AML-193 (cell line): ENCODE measurements around the gene IL15RA.
"Not testable (repeated sequence)": the region's sequence is repeated elsewhere in the genome, so short reads cannot be mapped to it uniquely, and the experiment has no call there.

Experiments used
- DNase-seq, 2 experiments: peaks; one replicate each; lab custom pipeline; 2025; lab: John Stamatoyannopoulos, UW

Gene IL15RA

DNA sequence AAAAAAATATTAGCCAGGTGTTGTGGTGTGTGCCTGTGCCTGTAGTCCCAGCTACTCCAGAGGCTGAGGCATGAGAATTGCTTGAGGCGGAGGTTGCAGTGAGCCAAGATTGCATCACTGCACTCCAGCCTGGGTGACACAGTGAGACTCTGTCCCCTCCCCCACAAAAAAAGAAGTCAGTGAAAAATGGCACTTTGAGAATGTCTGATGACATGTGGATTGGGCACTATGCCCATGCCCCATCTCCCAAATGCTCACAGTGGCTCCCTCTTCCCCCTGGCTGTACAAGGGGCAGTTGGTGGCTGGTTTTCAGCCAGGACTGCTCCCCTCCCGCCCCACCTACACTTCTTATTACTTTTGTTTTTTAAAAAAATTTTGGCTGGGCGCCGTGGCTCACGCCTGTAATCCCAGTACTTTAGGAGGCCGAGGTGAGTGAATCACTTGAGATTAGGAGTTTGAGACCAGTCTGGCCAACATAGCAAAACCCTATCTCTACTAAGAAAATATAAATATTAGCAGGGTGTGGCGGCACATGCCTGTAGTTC is 26.1 kb downstream of the IL15RA start:
- peak; percentile 55 to 66 for DNase-seq

DNA sequence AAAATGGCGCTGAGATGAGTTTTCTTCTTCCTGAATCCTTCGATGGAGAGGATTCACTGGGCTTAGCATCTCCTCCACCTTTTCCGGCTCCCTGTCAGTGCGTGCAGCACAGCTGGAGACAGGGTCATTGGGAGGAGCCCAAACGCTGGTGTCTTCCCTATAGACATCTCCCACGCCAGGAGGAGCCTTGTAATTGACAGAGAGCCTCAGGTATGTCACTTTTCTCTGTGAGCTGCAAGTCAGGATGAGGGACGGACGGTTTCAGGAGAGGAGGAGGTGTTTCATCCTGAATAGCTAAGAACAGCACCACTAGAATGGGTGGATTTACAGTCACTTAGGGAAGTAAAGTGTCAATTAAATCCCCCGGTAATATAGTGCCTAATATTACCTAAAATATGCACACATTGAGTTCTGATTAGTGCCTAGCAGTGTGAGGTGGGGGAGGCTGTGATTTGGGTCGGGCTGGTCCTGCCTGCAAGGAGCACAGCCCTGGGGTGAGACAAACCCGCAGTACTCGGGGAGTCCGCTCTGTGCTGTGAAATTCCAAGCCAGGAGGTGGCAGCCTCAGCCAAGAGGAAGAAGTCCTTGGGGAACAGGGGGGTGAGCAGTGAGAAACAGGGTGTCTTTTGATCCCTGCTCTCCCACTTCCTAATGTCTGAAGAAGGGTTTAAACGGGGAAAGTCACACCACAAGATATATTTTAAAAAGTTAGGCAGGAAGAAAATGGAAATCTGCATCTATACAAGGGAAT is 28.2 kb downstream of the IL15RA start:
- DNase-seq = peak; percentile 15 to 22

DNA sequence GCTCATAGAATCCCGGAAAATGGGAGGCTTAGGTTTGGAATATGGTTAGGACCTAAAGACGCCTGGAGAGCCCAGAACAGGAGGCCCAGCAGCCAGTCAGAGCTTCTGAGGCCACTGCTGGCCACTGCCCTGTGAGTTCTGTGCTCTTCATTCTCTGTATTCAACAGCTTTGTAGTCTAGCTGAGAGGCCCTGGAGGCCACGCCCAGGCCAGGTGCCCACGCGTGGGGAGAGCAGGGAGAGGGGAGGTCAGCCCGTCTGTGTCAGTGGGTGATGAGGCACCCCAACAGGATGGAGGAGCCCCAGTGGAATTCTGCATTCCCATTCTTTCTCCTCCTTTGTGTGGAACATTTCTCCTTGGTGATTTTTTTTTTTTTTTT is 29.1 kb downstream of the IL15RA start:
- no peak for DNase-seq

DNA sequence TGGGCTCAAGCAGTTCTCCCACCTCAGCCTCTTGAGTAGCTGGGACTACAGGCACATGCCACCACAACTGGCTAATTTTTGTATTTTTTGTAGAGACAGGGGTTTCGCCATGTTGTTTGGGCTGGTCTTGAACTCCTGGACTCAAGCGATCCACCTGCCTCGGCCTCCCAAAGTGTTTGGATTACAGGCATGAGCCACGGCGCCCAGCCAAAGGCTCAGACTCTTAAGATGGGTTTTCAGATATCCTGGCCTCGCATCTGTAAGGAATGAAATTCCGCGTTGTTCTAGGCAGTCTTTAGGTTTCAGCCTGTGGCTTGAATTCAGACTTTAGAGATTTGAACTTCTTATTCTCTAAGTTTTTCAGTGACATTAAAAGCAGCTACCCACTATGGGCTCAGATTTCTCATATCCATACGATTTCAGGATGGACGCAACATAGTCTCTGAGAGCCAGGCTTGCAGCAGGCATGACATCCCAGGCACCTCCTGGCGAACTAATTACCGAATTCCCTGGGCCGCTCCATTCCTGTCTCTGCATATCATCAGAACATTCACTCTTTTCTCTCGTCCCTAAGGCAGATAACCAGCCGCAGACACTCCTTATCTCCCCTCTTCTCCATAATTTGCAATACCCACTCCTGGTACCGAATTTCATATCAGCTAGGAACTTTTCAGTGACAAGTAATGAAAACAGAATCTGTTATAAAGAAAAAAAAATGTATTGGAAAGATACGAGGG is 29.7 kb downstream of the IL15RA start:
- no peak for DNase-seq

DNA sequence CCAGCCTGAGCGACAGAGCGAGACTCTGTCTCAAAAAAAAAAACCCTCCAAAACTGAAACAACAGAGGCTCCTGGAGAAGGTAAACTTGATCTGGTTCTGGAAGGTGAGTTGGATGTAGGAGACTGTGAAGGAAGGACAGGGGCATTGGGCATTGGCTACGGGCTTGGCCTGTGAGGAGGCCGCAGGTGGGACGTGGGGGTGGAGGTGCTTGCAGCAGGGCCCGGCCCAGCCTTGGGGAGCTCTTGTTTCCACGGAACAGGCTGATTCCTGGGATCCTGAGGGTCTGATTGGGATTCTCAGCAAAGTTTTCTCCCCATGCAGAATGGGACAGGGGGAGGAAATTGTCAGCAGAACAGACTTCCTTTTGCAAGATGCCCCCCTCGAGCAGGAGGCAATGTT is 30.6 kb downstream of the IL15RA start:
- no peak for DNase-seq

DNA sequence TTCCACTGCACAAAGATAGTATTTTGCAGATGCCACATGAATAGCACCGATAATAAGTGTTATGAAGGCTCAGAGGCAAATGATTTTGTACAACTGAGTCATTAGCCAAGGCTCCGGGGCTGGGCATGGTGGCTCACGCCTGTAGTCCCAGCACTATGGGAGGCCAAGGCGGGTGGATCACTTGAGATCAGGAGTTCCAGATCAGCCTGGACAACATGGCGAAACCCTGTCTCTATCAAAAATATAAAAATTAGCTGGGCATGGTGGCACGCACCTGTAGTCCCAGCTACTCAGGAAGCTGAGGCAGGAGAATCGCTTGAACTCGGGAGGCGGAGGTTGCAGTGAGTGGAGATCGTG is 30.9 kb downstream of the IL15RA start:
- DNase-seq = not testable (repeated sequence)

DNA sequence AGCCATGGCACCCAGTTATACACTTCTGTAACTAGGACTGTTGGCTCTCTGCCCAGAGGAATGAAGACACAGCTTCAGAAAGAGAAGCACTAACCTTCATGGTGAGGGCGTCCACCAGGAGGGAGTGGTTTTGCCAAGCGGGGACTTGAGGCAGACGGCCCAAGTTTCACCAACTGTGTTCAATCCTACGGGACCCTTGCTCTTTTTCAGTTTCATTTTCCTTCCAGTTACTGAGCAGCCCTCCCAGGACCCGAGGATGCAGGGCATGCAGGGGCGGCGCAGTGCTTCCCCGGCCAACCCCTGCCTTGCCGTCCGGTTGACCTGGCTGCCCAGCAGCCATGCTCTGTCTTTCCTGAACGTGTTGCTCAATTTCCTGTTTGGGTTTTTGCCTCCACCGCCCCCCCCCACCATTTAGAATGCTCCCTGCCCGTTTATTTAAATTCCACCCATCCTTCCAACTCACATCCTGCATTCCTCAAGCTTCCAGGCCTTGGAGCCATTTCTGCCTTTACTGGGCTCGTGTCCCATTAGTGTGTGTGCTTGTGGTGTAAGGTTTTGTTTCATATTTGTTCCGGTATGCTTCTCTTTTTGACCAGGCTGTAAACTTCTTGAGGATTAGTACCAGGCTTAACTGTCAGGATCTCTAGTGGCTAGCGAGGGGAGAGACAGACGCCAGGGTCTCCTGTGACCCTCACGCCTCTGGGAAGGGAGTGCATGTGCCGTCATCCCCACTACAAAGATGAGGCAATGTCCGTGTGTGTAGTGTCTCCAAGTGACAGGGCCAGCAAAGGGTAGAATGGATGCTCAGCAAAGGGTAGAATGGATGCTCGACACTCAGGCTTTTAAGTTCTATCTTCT is 31.6 kb downstream of the IL15RA start:
- peak; percentile 79 to 82 for DNase-seq

DNA sequence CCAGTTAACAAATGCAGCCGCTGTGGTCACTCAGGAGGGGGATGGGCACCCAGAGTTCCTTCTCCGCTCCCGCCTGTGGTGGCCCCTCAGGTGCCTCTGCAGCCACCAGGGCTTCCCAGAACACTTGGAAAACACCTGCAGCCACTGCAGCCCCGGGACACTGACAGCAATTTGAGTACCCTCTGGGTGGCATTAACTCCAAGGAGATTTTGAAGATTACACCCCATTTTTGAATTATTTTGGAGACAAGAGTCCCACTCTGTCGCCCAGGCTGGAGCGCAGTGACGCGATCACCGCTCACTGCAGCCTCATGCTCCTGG is 32.2 kb downstream of the IL15RA start:
- DNase-seq = no peak

DNA sequence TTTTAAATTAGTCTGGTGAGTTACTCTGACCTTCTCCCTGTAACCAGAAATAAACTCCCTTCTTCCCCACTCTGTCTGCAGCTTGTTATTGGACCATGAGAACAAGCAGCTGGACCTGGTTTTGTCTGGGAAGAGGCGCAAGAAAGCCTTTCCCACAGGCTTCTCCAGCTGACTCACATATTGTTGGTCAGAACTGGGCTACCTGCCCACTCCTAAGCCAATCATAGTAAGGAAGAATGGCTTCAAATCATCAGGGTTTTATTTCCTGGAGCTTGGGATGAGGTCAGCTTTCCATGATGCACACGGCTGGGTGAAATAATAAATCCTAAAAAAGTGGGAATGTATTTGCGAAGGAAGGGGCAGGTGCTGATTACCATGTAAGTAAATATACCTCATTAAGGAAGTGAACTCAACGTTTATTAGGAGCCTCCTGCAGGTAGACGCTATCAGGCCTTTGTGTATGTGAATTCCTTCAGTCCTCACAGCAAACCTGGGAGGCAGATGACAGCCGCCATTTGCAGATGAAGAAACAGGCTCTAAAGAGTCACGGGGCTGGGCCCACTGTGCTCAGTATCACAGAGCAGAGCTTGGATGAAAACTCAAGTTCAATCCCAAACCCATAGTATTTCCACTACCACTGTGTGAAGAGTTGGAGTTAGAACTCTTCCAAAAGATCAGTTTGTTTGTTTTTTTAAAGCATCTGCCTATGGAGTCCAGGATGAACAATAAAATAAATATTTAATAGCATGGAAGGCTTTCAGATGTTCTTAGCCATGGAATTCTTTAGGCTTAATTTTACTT is 32.8 kb downstream of the IL15RA start:
- DNase-seq = no peak

DNA sequence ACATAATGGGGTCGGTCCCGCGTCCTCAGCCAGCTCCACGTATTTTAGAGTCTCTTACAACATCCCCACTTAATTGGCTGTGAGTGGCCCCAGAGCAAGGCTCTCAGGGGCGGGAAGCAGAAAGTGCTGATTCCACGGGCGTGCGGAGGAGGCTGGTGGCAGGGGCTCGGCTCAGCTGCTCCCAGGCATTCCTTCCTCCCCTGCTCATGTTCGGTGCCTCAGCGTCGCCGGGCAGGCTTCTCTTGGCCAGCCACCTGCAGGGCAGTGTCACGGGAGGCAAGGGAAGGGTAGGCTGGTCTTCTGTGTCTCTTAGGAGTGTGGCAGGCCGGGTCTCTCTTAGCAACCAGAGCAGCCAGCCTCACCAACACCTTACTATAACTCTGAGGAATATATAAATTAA is 33.8 kb downstream of the IL15RA start:
- no peak for DNase-seq

DNA sequence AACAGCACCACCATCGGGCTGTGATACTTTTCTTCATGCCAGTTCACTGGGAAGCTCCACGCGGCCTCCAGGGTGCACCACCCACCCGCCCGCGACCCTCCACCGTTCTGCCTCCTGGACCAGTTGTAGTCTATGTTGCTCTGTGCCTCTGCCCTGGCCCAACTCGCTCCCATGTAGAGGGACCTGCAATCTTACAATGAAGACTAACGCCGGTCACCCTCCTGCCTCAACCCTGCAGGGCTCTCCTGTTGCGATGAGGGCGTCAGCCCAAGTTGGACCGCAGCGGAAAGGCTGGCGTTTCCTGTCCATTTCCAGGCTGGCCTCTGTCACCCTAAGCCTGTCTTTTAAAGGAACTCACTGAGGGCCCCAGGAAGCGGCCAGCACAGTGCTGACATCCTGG is 34.9 kb downstream of the IL15RA start:
- no peak for DNase-seq

DNA sequence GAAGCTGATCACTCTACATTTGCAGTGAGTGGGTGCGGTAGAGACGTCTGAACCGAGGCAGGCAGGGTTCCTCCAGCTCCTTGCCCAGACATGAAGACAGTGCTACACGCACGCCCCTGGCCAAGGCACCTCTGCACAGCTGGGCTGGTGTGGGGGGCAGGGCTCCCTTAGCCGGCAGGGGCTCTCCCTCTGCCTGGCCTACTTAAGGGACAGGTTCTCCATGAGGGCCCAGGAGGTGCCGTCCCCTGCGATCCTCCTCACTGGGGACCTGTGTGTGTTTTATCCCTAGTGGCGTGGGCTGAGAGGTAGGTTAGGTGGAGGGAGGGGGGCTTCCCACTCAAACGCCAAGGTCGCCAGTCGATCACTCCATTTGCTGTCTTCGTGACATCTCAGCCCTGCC is 35.3 kb downstream of the IL15RA start:
- DNase-seq = no peak

DNA sequence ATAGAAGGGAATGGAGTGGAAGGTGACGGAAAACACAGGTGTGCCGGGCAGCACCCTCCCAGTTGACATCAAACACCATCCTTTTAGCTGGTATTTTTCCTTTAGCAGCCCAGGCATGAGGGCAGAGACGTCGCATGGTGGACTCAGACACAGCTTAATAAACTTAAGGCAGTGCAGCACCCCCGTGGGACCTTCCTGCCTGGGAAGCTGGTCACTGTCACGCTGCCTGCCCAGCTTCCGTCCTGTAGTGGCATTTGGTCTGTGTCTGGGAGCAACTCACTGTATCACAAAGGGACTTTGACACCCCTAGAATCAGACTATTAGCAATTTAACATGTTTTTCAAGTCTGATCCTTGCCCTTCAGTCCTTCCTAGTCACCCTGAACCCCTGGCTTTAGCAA is 35.8 kb downstream of the IL15RA start:
- DNase-seq = no peak

DNA sequence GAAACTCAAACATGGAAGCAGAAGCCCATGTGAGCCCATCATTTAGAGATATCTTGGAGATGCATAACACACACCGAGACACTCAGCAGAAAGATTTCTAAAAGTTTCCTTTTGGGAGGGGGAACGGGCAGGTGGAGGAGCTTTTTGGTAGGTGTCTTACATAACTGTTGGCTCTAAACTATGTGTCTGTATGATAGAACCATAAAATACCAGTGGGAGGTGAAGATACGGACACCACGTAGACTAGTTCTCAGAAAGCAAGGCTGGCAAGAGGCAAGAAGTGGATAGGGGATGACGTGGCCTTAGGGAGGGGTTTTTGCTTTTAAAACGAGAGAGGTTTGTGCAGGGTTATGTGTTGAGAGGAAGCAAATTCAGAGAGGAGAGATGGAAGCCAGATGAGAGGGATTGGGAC is 36.5 kb downstream of the IL15RA start:
- no peak for DNase-seq

DNA sequence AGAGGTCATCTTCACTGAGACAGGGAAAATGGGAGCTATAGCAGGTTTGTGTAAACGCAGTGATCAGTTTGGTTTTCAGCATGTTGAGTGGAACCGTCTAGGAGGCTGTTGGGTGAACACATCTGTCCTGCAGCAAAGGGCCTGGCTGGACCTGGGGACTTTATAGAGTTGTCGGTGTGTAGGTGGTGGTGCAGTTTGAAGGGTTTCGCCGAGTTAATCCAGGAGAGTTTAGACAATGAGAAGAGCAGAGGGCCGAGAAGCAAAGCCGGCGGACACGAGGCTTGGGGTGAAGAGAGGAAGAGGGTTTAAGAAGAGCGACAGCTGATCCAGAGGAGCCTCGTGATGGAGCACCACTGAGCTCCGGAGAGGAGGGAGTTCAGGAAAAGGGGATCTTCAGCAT is 39.1 kb downstream of the IL15RA start:
- no peak for DNase-seq

DNA sequence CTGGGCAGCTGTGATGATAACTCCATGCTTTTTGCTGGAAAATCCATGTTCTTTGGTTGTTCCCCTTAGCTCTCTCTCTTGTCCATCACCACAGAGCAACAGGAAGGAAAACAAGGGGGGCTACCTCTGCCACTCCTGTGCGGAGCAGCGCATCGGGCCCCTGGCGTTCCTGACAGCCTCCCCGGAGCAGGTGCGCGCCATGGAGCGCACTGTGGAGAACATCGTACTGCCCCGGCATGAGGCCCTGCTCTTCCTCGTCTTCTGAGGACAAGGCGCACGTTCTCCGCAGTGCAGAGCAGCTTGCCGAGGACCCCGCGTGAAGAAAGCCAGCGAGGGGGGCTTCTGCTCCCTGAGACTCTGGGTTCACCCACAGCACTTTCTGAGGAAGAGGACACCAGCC is 40.3 kb downstream of the IL15RA start:
- no peak for DNase-seq

DNA sequence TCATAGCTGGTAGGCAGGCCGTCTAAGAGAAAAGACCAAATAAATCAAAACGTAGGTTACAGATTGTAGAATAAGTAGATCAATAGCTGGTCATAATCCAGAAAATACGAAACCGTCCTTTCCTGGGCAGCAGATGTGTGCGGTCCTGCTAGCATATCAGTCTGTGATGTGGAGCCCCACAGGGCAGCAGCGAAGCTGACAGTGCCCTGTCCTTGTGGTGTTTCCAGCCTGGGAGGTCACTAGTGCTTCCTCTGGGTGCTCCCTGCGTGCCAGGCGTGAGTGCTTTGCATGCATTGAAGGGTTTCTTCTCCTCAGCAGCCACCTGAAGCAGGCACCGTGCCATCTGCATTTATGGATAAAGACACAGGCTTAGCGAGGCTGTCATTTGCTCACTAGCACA is 41.7 kb downstream of the IL15RA start:
- no peak for DNase-seq

DNA sequence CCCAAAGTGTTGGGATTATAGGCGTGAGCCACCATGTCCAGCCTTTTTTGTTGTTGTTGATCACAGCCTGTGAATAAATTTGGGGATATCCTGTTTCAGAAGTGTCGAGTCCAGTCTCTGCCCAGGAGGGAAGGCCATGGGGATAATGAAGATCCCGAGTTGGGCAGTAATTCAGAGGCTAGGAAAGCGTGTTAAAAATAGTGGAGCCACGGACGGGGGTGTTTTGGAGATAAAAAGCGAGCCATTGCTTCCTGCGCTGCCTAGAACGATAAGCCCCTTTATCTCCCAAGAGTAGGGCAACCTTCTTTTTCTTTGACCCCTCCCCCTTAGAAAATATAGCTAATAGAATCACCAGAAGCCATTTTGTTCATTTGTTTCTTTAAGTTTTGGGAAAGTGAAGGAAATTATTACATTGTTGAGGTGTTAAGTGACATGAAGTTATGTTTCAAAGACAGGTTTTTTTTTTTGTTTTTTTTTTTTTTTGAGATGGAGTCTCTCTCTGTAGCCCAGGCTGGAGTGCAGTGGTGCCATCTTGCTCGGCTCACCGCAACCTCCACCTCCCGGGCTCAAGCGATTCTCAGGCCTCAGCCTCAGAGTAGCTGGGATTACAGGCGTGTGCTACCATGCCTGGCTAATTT is 43.3 kb downstream of the IL15RA start:
- no peak for DNase-seq

DNA sequence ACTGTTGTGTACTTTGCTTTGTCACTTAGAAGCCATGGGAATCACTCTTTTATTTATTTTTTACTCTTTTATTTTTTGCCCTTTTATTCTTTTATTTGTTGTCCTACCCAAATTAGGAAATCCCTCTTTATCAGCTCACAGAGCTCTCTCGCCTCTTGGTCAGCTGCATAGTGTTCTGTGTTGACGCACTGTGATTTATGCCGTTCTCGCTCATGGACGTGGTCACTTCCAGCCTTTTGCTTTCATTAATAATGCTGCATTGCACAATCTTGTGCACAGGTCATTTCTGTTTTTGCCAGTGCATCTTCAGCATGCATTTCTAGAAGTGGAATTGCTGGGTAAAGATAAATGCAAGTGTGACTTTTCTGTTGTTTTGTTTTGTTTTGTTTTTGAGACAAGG is 45.0 kb downstream of the IL15RA start:
- DNase-seq = no peak

DNA sequence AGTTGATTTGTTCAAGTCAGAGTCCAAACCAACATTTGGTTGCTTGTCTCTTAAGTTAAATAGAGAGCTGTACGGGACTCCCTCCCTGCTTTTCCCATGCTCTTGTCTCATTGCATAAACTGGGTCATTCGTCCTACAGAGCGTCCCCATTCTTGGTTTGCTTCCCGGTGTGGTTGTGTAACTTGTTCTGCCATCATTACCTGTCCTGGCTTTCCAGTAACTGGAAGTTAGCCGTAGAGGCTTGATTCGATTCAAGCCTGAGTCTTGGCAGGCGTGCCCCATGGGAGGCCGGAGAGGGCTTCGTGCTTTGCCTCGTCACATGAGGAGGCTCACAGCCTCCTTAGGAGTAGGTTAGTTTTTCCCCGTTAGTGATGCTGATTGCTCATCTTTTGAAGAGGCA is 47.1 kb downstream of the IL15RA start:
- DNase-seq = no peak

DNA sequence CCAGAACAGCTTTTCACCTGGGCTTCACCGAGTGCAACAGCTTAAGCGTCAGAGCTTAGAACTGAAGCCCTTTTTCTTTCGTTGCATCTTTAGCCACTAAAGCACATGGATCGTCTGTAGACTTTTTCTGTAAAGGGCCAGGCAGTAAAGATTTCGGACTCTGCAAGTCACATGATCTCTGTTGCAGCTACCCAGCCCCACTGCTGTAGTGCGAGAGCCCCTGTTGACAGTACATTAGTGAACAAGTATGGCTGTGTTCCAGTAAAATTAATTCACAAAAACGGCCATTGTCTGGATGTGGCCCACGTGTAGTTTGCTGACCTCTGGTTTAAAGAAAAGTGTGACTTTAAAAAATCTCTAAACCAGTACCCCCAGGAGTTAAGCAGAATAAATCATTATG is 47.9 kb downstream of the IL15RA start:
- no peak for DNase-seq
